ENCODE measurements around the gene PKN2.
"Not testable (repeated sequence)": the region's sequence is repeated elsewhere in the genome, so short reads cannot be mapped to it uniquely, and the experiment has no call there.

The PKN2 gene

GRCh38 chr1:88800382-88801051 lies 116.4 kb downstream of the PKN2 start:
- DNase-seq: no peak

- no peak for DNase-seq
Measured at GRCh38 chr1:88801575-88802208, 117.6 kb downstream of the PKN2 start.

- no peak for DNase-seq
Measured at GRCh38 chr1:88802404-88802803, 118.3 kb downstream of the PKN2 start.

- no peak for DNase-seq
Measured at GRCh38 chr1:88802950-88803349, 118.9 kb downstream of the PKN2 start.

DNA sequence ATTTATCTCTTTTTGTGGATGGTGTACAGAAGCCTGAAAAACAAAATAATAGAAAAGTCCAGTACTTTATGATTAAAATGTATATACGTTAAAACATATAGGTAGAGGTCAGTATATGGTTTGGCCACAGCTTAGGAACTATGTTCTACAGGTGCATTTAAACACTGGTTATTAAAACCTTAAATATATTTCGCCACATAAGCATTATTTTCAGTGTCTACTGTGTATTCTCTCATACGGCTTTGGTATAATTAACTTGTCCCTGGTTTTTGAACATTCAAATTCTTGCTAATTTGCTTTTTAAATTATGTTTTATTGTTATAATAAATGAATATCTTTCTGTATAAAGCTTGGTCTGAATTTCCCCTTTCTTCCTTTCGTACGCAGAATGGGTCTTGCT lies 119.4 kb downstream of the PKN2 start:
- no peak for DNase-seq

GRCh38 chr1:88812366-88812765 lies 128.3 kb downstream of the PKN2 start:
- DNase-seq: no peak

DNA sequence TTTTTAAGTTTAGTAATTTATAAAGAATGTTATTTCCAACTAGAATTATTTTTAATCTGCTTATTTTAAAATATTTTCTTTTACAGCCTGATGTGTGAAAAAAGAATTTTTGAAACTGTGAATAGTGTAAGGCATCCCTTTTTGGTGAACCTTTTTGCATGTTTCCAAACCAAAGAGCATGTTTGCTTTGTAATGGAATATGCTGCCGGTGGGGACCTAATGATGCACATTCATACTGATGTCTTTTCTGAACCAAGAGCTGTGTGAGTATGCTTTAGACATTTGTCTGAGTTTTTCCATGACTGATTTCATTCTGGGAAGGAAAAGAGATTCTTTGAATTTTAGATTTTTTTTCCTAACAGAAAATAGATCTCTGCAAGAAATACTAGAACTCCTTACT lies 129.4 kb downstream of the PKN2 start:
- DNase-seq: no peak

- DNase-seq: not testable (repeated sequence)
Measured at GRCh38 chr1:88819642-88820041, 135.6 kb downstream of the PKN2 start.

GRCh38 chr1:88825721-88826120 lies 141.6 kb downstream of the PKN2 start:
- no peak for DNase-seq

- DNase-seq: no peak
Measured at GRCh38 chr1:88847643-88848042, 163.6 kb downstream of the PKN2 start.

DNA sequence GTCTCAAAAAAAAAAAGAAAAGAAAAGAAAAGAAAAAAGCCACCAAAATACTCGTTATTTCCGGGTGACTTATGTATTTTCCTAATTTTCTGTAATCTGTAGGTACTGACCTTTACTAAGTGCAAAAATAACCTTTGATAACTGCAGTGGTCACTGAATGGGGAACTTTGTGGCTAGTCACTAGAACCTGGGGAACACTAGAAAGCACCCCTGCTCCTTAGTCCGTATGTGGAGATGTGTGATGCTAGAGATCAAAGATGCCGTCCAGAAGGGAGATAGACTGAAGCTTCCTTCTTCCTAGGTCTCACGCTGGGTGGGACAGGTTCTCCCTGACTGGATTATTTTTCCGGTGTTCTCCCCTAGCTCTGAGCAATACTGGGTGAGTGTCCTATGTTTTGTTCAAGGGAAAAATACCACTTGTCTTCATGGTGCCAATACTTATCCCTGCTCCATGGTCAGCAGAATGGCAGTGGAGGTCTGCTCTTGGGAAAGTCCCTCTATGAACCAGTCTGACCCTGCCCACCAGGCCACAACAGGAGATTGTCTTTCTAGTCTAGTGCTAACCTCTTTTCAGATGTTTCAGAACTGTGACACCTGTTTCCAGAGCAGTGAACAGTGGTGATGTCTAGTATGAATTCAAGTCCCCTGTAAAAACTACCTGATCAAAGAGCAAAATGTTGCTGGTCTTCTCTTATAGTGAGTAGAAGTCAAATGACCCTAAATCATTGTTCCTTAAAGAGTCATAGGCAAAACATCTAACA lies 167.4 kb downstream of the PKN2 start:
- DNase-seq: no peak

DNA sequence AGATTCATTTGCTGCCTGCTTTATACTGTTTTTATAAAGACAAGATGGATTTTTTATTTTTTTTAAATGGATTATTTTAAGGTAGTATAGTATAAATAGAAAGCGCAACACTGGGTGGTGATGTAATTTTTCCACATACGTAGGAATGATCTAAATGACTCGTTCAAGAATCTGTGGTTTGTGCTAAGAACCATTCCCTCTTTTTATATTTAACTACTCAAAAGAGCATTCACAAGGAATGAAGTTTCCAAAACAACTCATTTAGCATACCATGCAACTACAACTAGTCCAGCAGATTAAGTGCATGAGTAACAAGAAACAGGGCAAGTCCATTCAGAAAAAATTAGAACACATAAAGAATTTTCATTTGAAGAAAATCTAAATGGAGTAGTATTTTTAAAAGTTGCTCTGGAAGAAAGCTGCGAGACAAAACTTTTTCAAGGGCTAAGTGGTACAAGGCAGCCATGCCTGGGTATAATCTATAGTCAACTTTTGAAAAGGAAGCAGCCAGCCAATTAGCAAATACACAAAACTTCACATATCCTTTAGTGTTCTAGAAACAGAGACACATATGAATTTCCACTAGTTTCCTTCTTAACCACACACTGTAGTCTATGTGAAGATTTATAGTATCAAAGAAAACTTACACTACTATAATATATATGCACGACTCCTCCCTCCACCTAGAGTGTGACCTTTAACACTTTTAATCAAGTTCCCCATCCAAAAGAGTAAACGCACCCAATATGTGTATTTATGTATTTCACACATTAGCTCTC lies 183.9 kb downstream of the PKN2 start:
- DNase-seq: no peak

DNA sequence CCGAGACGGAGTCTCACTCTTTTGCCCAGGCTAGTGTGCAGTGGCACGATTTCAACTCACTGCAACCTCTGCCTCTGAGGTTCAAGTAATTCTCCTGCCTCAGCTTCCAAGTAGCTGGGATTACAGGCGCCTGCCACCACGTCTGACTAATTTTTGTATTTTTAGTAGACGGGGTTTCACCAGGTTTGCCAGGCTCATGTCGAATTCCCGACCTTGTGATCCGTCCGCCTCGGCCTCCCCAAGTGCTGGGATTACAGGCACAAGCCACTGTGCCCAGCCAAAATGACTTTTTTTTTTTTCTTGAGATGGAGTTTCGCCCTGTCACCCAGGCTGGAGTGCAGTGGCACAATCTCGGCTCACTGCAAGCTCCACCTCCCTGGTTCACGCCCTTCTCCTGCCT lies 185.6 kb downstream of the PKN2 start:
- not testable (repeated sequence) for DNase-seq

GRCh38 chr1:88873737-88874349 lies 189.8 kb downstream of the PKN2 start:
- DNase-seq: no peak

DNA sequence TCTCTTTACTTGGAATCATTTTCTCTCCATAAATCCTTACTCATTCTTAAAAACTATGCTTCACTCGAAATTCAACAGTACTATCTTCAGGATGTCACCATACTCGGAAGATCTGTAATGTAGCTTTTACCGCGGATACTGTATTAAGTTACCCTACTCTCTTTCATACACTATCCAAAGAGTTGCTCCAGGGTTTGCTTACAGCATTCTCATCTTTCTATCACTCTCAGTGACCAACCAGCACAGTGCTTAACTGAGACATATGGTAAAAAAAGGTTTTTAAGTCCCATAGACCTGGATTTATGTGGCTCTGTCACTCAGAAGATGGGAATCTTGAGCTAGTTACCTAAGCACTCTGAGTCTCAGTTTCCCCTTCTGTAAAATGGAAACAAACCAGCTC lies 191.5 kb downstream of the PKN2 start:
- no peak for DNase-seq

DNA sequence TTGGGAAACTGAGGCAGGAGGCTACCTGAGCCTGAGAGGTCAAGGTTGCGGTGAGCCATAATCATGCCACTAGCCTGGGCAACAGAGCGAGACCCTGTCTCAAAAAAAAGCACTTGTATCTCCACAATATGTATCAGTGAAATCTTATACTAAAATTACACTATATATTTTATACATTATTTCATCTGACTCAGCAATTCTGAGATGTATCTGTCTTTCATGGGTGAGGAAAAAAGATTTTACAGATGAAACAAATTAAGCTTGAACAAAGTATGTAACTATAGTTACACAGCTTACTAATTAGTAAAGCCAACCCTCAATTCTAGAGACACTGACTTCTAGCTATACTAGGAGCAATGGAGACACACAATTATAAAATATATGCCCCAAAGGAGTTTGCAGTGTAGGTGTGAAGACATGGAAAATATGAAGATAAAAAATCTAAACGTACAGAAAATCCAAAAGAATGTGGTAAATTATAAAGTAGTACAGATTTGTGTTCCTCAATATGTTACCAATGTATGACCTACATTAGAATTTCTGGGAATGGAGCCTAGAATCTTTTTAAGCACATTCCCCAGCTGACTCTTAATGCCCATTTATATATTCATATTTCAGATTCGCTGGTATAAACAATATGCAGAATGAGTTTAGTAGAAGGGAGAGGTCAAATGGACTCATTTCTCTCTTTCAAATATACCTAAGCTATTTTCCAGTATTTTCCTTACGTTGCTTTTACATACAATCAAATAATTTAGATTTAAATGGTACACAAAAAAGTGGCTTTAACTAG lies 192.7 kb downstream of the PKN2 start:
- DNase-seq: no peak

GRCh38 chr1:88877382-88877825 lies 193.3 kb downstream of the PKN2 start:
- DNase-seq: peak; percentile 17

DNA sequence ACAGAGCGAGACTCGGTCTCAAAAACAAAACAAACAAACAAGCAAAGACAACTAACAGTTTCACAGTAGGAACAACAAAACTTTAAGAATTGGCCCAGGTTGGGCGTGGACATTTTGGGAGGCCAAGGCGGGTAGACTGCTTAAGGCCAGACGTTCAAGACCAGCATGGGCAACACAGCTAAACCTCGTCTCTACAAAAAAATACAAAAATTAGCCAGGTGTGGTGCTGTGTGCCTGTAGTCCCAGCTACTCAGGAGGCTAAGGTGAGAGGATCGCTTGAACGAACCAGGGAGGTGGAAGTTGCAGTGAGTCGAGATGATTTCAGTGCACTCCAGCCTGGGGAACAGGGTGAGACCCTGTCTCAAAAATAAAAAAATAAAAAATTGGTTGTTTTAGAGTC lies 193.8 kb downstream of the PKN2 start:
- DNase-seq: no peak

GRCh38 chr1:88878731-88879130 lies 194.7 kb downstream of the PKN2 start:
- DNase-seq: no peak

- DNase-seq: not testable (repeated sequence)
Measured at GRCh38 chr1:88880717-88881116, 196.6 kb downstream of the PKN2 start.

DNA sequence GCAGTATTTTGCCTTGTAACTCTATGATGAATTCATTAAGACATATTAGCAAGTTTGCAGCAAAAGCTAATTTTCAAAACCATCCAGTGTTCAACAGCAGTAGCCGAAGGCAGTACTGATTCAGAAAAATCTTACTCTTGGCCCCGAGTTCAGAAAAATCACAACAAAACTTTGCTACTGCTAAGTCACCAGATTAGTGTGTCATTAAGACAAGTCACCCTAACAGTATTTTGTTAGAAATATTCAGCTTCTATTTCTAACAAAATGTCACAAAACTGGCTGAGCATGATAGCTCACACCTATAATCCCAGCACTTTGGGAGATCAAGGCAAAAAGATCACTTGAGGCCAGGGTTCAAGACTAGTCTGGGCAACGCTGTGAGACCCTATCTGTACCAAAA lies 199.1 kb downstream of the PKN2 start:
- DNase-seq: no peak

All from retina (tissue), 1 donor.